ENCODE measurements around the gene HEATR5B. TPM values are rescaled to one million over a fixed set of nuclear protein-coding genes. Genes with fewer than 3 reads are reported as not detected.
"Not testable (repeated sequence)": the region's sequence is repeated elsewhere in the genome, so short reads cannot be mapped to it uniquely, and the experiment has no call there.

HEATR5B gene
- total and polyA plus RNA-seq, 4 donors = 6.5 to 54.9 (median 16.1) TPM

GRCh38 chr2:36951574-36951973, 132.6 kb downstream of the HEATR5B start:
- H3K4me1 ChIP-seq (ENCODE audit: control insufficient read depth in 5 of 5, insufficient read depth in 5 of 5, low read length in 5 of 5) = peaks cover 0 to 32% (median 5%) of the 10 kb centered on the region in 5 donors
- H3K4me3 ChIP-seq = no peak overlapping the region
- 89% methylated on average over 7 of the region's 7 CpGs for WGBS, 2 donors
- H3K27me3 ChIP-seq (ENCODE audit: control insufficient read depth in 3 of 3, insufficient read depth in 3 of 3, low read length in 2 of 3) = no peaks in the 10 kb centered on the region
- peak overlapping the region in 1 of 2 donors; percentile 58 for H3K27ac ChIP-seq (ENCODE audit: low read depth in 1 of 2, low read length in 1 of 2)
- peaks cover 0 to 4% (median 0%) of the 10 kb centered on the region in 4 donors for H3K36me3 ChIP-seq (ENCODE audit: control insufficient read depth in 4 of 4, insufficient read depth in 4 of 4, low read length in 4 of 4)
- H3K9ac ChIP-seq (ENCODE audit: insufficient read depth in 1 of 2, low read length in 2 of 2) = no peak overlapping the region
- H3K9me3 ChIP-seq (ENCODE audit: control insufficient read depth in 4 of 4, insufficient read depth in 3 of 4, low read length in 3 of 4) = no peaks in the 10 kb centered on the region
- peak; percentile 19 for ATAC-seq (ENCODE audit: insufficient read depth, low FRiP score)
- TF ChIP-seq CTCF (IDR thresholded peaks at IDR 0.05; ENCODE audit: control extremely low read depth, extremely low read depth) = no peak
- no peak for DNase-seq

GRCh38 chr2:36951027-36951518, 133.1 kb downstream of the HEATR5B start:
- H3K27ac ChIP-seq (ENCODE audit: low read depth in 1 of 2, low read length in 1 of 2) = peak overlapping the region in 1 of 2 donors; percentile 58

GRCh38 chr2:36949845-36950244, 134.3 kb downstream of the HEATR5B start:
- Histone ChIP-seq H3K9ac (ENCODE audit: insufficient read depth in 1 of 2, low read length in 2 of 2) (no peak overlapping the region), H3K4me1 (ENCODE audit: control insufficient read depth in 5 of 5, insufficient read depth in 5 of 5, low read length in 5 of 5) (peaks cover 0 to 20% (median 0%) of the 10 kb centered on the region in 5 donors), H3K27ac (ENCODE audit: low read depth in 1 of 2, low read length in 1 of 2) (no peak overlapping the region), H3K36me3 (ENCODE audit: control insufficient read depth in 4 of 4, insufficient read depth in 4 of 4, low read length in 4 of 4) (peaks cover 0 to 4% (median 0%) of the 10 kb centered on the region in 4 donors), H3K9me3 (ENCODE audit: control insufficient read depth in 4 of 4, insufficient read depth in 3 of 4, low read length in 3 of 4) (no peaks in the 10 kb centered on the region), H3K27me3 (ENCODE audit: control insufficient read depth in 3 of 3, insufficient read depth in 3 of 3, low read length in 2 of 3) (no peaks in the 10 kb centered on the region), H3K4me3 (no peak overlapping the region)
- TF ChIP-seq CTCF (IDR thresholded peaks at IDR 0.05; ENCODE audit: control extremely low read depth, extremely low read depth) = no peak
- ATAC-seq (ENCODE audit: insufficient read depth, low FRiP score) (no peak), DNase-seq (no peak)
- 86 to 88% methylated on average over 1 of the region's 1 CpG for WGBS, 2 donors

More at GRCh38 chr2:36951027-36951518, 133.1 kb downstream of the HEATR5B start:
- 79 to 83% methylated on average over 2 of the region's 2 CpGs for WGBS, 2 donors
- Histone ChIP-seq H3K27me3 (ENCODE audit: control insufficient read depth in 3 of 3, insufficient read depth in 3 of 3, low read length in 2 of 3) (no peaks in the 10 kb centered on the region), H3K9me3 (ENCODE audit: control insufficient read depth in 4 of 4, insufficient read depth in 3 of 4, low read length in 3 of 4) (no peaks in the 10 kb centered on the region), H3K9ac (ENCODE audit: insufficient read depth in 1 of 2, low read length in 2 of 2) (no peak overlapping the region), H3K36me3 (ENCODE audit: control insufficient read depth in 4 of 4, insufficient read depth in 4 of 4, low read length in 4 of 4) (peaks cover 0 to 4% (median 0%) of the 10 kb centered on the region in 4 donors), H3K4me1 (ENCODE audit: control insufficient read depth in 5 of 5, insufficient read depth in 5 of 5, low read length in 5 of 5) (peaks cover 0 to 28% (median 5%) of the 10 kb centered on the region in 5 donors), H3K4me3 (no peak overlapping the region)
- no peak for TF ChIP-seq CTCF (IDR thresholded peaks at IDR 0.05; ENCODE audit: control extremely low read depth, extremely low read depth)
- no peak for DNase-seq
- ATAC-seq (ENCODE audit: insufficient read depth, low FRiP score) = no peak

GRCh38 chr2:36945240-36945639, 138.9 kb downstream of the HEATR5B start:
- H3K4me3 ChIP-seq; DNase-seq; H3K9me3 ChIP-seq (ENCODE audit: control insufficient read depth in 4 of 4, insufficient read depth in 3 of 4, low read length in 3 of 4); H3K27ac ChIP-seq (ENCODE audit: low read depth in 1 of 2, low read length in 1 of 2); H3K9ac ChIP-seq (ENCODE audit: insufficient read depth in 1 of 2, low read length in 2 of 2); H3K36me3 ChIP-seq (ENCODE audit: control insufficient read depth in 4 of 4, insufficient read depth in 4 of 4, low read length in 4 of 4); H3K27me3 ChIP-seq (ENCODE audit: control insufficient read depth in 3 of 3, insufficient read depth in 3 of 3, low read length in 2 of 3); ATAC-seq (ENCODE audit: insufficient read depth, low FRiP score): not testable (repeated sequence)
- peaks cover 0 to 14% (median 0%) of the 10 kb centered on the region in 5 donors for H3K4me1 ChIP-seq (ENCODE audit: control insufficient read depth in 5 of 5, insufficient read depth in 5 of 5, low read length in 5 of 5)
- 93 to 98% methylated on average over 10 of the region's 10 CpGs for WGBS, 2 donors

Data from lung (tissue), 12 donors.